ENCODE results near the gene PCED1B. TPM values are rescaled to one million over a fixed set of nuclear protein-coding genes. Genes with fewer than 3 reads are reported as not detected.

The PCED1B gene
- polyA plus RNA-seq, 1 donor from 2014 or later: 34.0 TPM

DNA sequence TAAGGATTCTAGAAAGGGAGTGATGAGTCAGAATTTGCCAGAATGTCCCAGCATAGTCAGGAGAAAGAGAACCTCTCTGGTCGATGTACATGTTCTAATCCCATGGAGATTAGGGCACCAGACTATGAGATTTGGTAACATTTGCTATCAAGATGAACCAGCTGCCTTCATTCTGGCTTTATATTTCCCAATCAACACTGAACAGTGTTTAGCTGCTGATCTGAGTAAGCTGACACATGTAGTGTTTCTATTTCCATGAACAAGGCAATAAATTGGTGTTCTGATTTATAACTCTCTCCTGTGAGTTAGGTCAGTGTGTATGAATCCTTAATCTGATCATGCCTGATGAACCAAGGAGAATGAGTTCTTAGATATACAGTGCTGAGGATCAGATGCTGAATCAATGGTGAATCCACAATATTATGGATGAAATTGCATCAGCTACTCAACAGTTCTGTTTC lies 158.4 kb downstream of the PCED1B start:
- Mint-ChIP-seq H3K36me3 (peaks cover 18% of the 10 kb centered on the region), H3K27me3 (no peaks in the 10 kb centered on the region), H3K27ac (peak overlapping the region in 1 of 3 donors; percentile 85), H3K4me1 (peaks cover 19 to 31% (median 20%) of the 10 kb centered on the region in 3 donors), H3K4me3 (no peak overlapping the region), H3K9me3 (no peaks in the 10 kb centered on the region)

DNA sequence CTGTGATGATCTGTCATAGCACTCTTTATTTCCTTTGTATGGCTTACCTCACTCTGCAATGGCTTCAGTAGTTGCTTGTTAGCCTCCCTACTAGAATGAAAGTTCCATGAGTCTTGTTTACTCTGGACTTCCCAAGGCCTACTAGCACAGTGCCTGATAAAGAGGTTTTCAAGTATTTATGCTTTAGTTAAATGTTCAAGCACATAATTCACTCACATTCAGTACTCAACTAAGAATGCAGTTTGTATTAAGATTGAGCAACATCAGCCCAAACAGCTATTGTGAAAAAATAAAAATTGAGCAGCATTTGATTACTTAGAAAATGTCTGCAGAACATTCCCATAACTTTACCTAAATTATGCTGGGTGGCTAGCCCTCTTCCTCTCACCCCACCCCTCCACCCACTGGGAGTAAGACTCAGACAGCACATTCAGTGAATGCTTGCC lies 159.3 kb downstream of the PCED1B start:
- peaks cover 17 to 27% (median 19%) of the 10 kb centered on the region in 3 donors for H3K4me1 Mint-ChIP-seq
- H3K27me3 Mint-ChIP-seq: no peaks in the 10 kb centered on the region
- H3K36me3 Mint-ChIP-seq: peaks cover 18% of the 10 kb centered on the region
- peak overlapping the region in 1 of 4 donors; percentile 73 for H3K4me3 Mint-ChIP-seq
- no peaks in the 10 kb centered on the region for H3K9me3 Mint-ChIP-seq
- peak overlapping the region in 2 of 3 donors; percentile 9 to 85 for H3K27ac Mint-ChIP-seq

DNA sequence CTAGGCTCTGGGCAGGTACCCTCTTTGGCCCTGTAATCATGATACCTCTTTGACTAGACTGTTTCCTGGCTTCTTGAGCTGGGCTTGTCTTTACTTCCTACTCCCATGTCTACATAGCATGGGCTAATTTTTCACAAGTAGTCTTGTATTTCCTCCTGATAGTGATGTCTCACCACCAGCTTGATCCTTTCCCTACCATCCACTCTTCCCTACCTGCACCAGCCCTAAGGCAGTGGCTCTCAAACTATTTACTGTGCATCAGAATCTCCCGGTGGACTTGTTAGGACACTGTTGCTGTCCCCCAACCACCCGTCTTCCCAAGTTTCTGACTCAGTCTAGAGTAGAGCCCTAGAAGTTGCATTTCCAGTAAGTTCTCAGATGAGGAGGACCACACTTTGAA lies 163.0 kb downstream of the PCED1B start:
- Mint-ChIP-seq H3K4me3 (no peak overlapping the region), H3K27me3 (no peaks in the 10 kb centered on the region), H3K4me1 (peaks cover 8 to 13% (median 11%) of the 10 kb centered on the region in 3 donors), H3K27ac (no peak overlapping the region), H3K9me3 (no peaks in the 10 kb centered on the region), H3K36me3 (peaks cover 14% of the 10 kb centered on the region)

DNA sequence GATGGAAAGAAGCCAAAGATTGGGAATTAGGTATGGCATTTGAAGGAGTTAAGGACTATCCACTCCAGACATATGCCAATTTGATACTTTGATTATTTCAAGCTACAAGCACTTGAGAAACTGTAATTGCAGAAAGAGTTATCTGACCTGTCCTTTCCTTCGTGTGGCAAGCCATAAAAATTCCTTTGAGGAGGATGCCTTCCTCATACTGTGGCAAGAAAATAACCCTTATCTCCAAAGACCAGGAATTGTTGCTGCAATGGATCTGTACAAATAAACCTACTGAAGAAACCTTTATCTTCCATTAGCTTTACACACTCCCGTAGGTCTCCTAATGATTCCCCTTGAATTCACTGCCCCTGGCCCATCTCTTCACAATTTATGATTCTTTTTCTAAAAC lies 165.4 kb downstream of the PCED1B start:
- peaks cover 0 to 3% (median 1%) of the 10 kb centered on the region in 3 donors for H3K4me1 Mint-ChIP-seq
- peak overlapping the region in 1 of 3 donors; percentile 6 for H3K27ac Mint-ChIP-seq
- H3K4me3 Mint-ChIP-seq: no peak overlapping the region
- H3K9me3 Mint-ChIP-seq: no peaks in the 10 kb centered on the region
- peaks cover 15% of the 10 kb centered on the region for H3K36me3 Mint-ChIP-seq
- no peaks in the 10 kb centered on the region for H3K27me3 Mint-ChIP-seq

DNA sequence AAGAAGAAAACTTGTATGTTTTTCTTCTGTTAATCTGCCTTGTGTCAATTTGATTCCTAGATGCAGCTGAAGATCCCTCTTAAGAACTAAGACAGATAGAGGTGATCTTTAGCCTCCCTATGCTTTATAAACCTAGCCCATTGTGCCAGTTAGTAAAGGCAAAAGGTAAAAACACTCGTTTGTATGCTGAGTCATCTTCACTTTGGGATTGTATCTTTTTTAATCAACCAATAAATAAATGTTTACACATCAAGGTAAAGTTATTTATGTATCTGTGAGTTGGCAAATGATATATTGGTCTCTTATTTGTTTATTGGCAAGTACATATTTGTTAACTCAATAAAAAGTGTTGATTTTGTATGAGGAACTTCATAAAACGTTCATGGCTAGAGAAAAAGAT lies 166.2 kb downstream of the PCED1B start:
- Mint-ChIP-seq H3K4me3 (no peak overlapping the region), H3K27me3 (no peaks in the 10 kb centered on the region), H3K27ac (no peak overlapping the region), H3K36me3 (peaks cover 19% of the 10 kb centered on the region), H3K9me3 (peaks cover 0 to 1% (median 0%) of the 10 kb centered on the region in 3 donors), H3K4me1 (peaks cover 0 to 3% (median 1%) of the 10 kb centered on the region in 3 donors)

DNA sequence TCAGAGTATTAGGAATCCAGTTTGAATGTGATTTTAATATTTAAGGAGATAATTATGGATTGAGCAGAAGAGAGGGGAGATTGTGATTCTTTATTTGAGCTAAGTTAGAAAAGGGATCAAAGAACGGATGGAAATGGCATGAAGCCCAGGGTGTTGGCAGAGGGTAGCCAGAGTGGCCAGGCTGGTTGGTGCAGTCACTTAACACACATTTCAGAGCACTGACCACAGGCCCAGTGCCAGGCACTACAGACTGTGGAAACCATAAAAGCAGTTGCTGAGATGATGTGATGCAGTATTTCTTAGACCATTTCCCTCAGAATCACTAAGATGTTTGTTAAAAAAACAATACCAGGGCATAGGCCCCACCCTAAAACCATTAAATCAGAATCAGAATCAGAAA lies 168.0 kb downstream of the PCED1B start:
- H3K4me1 Mint-ChIP-seq: peaks cover 0 to 4% (median 2%) of the 10 kb centered on the region in 3 donors
- H3K36me3 Mint-ChIP-seq: peaks cover 21% of the 10 kb centered on the region
- no peak overlapping the region for H3K4me3 Mint-ChIP-seq
- H3K27me3 Mint-ChIP-seq: no peaks in the 10 kb centered on the region
- H3K27ac Mint-ChIP-seq: no peak overlapping the region
- H3K9me3 Mint-ChIP-seq: peaks cover 3 to 5% (median 4%) of the 10 kb centered on the region in 3 donors

DNA sequence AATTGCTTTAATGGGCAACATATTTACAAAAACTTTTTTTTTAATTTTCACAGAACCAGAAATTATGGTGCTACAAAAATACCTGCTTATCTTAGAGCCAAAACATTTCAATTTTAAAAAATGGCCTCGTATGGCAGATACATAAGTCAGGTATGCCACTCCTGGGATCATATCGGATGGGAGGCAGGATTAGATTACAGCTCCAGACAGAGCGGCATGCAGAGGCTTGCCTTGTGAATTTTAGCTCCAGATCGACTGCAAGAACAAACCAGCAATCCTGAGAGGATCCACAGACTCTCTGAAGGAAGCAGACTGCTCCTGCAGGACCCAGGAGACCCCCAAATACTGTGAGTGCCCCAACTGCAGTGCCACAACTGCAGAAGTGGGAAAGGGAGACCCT lies 169.7 kb downstream of the PCED1B start:
- Mint-ChIP-seq H3K27me3 (no peaks in the 10 kb centered on the region), H3K4me3 (no peak overlapping the region), H3K36me3 (peaks cover 16% of the 10 kb centered on the region), H3K27ac (no peak overlapping the region), H3K9me3 (peaks cover 3 to 5% (median 4%) of the 10 kb centered on the region in 3 donors), H3K4me1 (peaks cover 0 to 4% (median 2%) of the 10 kb centered on the region in 3 donors)

DNA sequence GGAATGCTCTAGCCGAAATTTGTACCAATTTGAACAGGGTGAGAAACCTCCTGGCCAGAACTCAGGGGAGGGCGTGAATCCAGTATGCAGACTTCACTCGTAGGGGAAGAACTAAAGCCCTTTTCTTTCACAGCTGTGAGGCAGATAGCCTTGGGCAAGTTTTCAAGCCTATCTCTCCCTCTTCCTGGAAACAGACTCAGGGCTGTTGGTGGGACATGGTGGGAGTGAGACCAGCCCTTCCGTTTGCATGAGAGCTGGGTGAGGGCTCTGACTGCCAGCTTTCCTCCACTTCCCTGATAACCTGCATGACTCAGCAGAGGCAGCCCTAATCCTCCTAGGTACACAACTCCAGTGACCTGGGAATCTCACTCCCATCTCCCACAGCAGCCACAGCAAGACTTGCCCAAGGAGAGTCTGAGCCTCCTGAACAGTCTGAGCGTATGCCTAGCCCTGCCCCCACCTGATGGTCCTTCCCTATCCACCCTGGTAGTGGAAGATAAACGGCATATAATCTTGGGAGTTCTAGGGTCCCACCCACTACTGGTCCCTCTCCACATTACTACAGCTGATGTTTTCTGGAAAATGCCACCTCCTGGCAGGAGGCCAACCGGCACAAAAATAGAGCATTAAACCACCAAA lies 170.4 kb downstream of the PCED1B start:
- H3K27ac Mint-ChIP-seq: no peak overlapping the region
- H3K9me3 Mint-ChIP-seq: peaks cover 3 to 5% (median 4%) of the 10 kb centered on the region in 3 donors
- peaks cover 15% of the 10 kb centered on the region for H3K36me3 Mint-ChIP-seq
- H3K27me3 Mint-ChIP-seq: no peaks in the 10 kb centered on the region
- peaks cover 0 to 4% (median 2%) of the 10 kb centered on the region in 3 donors for H3K4me1 Mint-ChIP-seq
- H3K4me3 Mint-ChIP-seq: no peak overlapping the region

DNA sequence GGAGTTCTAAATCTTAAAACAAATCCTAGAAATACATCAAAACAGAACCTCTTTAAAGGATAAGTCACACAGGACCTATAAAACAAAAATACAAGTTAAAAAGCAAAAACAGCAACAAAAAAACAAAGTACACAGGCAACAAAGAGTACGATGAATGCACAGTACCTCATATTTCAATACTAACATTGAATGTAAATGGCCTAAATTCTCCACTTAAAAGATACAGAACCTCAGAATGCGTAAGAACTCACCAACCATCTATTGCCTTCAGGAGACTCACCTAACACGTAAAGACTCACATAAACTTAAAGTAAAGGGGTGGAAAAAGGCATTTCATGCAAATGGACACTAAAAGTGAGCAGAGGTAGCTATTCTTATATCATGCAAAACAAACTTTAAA lies 172.5 kb downstream of the PCED1B start:
- H3K9me3 Mint-ChIP-seq: peaks cover 3 to 11% (median 4%) of the 10 kb centered on the region in 3 donors
- H3K27me3 Mint-ChIP-seq: no peaks in the 10 kb centered on the region
- H3K36me3 Mint-ChIP-seq: peaks cover 15% of the 10 kb centered on the region
- peaks cover 0 to 4% (median 2%) of the 10 kb centered on the region in 3 donors for H3K4me1 Mint-ChIP-seq
- H3K27ac Mint-ChIP-seq: peak overlapping the region in 2 of 3 donors; percentile 53 to 87
- no peak overlapping the region for H3K4me3 Mint-ChIP-seq

DNA sequence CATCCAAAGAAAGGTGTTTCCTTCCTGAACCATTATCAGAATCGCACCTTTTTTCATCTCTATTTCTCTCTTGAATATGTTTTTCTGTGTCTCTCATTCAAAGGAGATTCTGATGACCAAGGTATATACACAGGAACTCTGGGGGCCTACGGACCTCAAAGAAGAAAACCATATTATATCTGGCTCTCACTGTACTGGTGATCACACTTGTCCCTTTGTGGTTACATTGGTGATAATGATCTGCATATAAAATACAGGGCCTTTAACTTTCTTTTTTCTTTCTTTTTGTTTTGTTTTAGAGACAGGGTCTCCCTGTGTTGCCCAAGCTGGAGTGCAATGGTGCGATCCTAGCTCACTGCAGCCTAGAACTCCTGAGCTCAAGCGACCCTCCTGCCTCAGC lies 185.5 kb downstream of the PCED1B start:
- Mint-ChIP-seq H3K36me3 (peaks cover 3% of the 10 kb centered on the region), H3K27ac (no peak overlapping the region), H3K9me3 (no peaks in the 10 kb centered on the region), H3K27me3 (no peaks in the 10 kb centered on the region), H3K4me1 (peaks cover 28 to 41% (median 28%) of the 10 kb centered on the region in 3 donors), H3K4me3 (no peak overlapping the region)

DNA sequence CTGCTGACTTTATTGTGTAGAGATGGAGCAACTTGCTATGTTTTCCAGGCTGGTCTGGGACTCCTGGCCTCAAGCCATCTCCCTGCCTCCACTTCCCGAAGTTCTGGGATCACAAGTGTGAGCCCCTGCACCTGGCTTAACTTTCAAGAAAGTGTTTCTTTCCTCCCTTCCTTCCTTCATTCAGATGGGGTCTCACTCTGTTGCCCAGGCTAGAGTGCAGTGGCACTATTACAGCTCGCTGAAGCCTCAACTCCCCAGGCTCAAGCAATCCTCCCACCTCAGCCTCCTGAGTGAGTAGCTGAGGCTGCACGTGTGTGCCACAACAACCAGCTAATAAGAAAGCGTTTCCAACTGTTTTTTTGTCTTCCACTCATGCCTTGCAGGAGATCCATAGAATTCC lies 186.0 kb downstream of the PCED1B start:
- H3K9me3 Mint-ChIP-seq: no peaks in the 10 kb centered on the region
- peaks cover 3% of the 10 kb centered on the region for H3K36me3 Mint-ChIP-seq
- peaks cover 30 to 43% (median 33%) of the 10 kb centered on the region in 3 donors for H3K4me1 Mint-ChIP-seq
- no peaks in the 10 kb centered on the region for H3K27me3 Mint-ChIP-seq
- H3K4me3 Mint-ChIP-seq: no peak overlapping the region
- no peak overlapping the region for H3K27ac Mint-ChIP-seq

DNA sequence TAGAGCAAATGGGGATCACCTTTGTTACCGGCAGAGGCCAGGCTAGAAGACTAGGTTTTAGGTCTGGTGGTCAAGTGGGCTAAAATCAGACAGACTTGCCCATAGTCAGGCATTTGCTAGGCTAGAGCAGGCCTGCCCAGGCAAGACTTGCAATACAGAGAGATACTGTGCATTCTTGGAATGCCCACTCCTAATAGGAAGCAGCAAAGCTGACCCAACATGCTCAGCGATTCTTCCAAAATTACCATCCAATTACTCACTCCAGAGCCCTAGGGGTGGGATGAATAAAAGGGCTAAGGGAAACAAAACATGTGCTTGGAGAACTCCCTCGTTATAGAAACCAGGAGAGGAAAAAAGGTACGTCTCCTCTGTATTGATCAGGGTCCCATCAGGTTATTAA lies 188.2 kb downstream of the PCED1B start:
- H3K4me3 Mint-ChIP-seq: peak overlapping the region in 1 of 4 donors; percentile 18
- H3K9me3 Mint-ChIP-seq: no peaks in the 10 kb centered on the region
- no peaks in the 10 kb centered on the region for H3K27me3 Mint-ChIP-seq
- H3K4me1 Mint-ChIP-seq: peaks cover 40 to 55% (median 47%) of the 10 kb centered on the region in 3 donors
- H3K36me3 Mint-ChIP-seq: peaks cover 2% of the 10 kb centered on the region
- H3K27ac Mint-ChIP-seq: no peak overlapping the region

DNA sequence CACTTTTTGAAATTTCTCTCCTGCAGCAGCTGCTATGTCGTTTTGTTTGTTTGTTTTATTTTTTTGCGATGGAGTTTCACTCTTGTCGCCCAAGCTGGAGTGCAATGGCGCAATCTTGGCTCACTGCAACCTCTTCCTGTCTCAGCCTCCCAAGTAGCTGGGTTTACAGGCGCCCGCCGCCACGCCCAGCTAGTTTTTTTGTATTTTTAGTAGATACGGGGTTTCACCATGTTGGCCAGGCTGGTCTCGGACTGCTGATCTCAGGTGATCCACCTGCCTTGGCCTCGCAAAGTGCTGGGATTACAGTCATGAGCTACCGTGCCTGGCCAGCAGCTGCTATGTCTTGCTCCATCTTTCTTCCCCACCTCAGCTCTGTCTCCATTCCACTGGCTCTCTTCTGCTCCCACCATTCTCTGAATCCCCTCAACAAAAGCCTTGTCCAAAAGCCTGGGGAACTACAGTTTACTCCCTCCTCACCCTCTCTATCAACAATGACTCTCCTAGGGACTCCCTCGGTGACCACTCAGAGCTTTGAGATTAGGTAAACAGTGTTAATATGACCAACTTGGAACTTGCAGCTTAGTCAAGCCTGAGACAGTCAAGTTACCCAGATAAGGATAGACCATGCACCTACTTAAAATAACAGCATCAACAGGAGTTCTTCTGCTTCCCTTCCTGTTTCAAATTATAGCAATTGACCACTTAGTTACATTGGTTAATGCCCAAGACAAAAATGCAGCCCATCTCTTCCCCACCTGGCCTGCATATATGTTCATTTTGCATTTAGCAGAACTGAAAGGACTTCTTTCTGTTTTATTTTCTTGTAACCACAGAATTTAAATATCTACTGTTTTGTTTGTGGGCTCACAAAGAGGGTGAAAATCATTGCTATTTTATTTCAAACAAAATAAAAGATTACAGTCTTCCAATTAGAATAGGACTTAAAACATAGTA lies 189.4 kb downstream of the PCED1B start:
- H3K36me3 Mint-ChIP-seq: peaks cover 2% of the 10 kb centered on the region
- H3K4me1 Mint-ChIP-seq: peaks cover 51 to 65% (median 58%) of the 10 kb centered on the region in 3 donors
- H3K9me3 Mint-ChIP-seq: no peaks in the 10 kb centered on the region
- H3K27me3 Mint-ChIP-seq: no peaks in the 10 kb centered on the region
- H3K27ac Mint-ChIP-seq: peak overlapping the region; percentile 72 to 97 (median 72)
- peak overlapping the region; percentile 49 to 92 (median 67) for H3K4me3 Mint-ChIP-seq

DNA sequence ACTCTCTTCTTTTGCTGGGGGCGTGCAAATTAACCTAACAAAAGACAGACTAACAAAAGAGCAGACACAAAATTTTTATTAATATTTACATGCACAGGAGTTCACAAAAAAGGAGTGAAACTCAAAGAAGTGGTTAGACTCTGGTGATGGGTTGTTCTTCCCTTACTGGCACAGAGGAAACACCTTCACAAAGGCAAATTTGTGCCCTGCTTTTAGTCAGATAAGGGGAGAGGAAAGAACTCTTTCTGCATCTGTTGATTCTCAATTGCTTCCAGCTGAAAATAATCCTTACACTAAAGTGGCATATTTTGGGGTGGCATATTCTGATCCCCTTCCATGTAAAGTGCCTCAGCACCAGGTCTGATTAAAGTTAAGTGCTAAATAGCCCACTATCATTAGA lies 190.5 kb downstream of the PCED1B start:
- Mint-ChIP-seq H3K4me3 (peak overlapping the region; percentile 17 to 92 (median 54)), H3K27ac (peak overlapping the region; percentile 28 to 97 (median 72)), H3K36me3 (peaks cover 4% of the 10 kb centered on the region), H3K9me3 (peaks cover 0 to 2% (median 0%) of the 10 kb centered on the region in 3 donors), H3K4me1 (peaks cover 54 to 65% (median 64%) of the 10 kb centered on the region in 3 donors), H3K27me3 (no peaks in the 10 kb centered on the region)
